ENCODE measurements around the gene COL20A1. TPM values are rescaled to one million over a fixed set of nuclear protein-coding genes. Genes with fewer than 3 reads are reported as not detected.
A peak's percentile ranks its signal among the peaks of the same experiment; 100 is the strongest.

Gene COL20A1
- total and polyA plus RNA-seq, 3 donors from 2014 or later = 14.4 to 17.2 (median 17.1) TPM

DNA sequence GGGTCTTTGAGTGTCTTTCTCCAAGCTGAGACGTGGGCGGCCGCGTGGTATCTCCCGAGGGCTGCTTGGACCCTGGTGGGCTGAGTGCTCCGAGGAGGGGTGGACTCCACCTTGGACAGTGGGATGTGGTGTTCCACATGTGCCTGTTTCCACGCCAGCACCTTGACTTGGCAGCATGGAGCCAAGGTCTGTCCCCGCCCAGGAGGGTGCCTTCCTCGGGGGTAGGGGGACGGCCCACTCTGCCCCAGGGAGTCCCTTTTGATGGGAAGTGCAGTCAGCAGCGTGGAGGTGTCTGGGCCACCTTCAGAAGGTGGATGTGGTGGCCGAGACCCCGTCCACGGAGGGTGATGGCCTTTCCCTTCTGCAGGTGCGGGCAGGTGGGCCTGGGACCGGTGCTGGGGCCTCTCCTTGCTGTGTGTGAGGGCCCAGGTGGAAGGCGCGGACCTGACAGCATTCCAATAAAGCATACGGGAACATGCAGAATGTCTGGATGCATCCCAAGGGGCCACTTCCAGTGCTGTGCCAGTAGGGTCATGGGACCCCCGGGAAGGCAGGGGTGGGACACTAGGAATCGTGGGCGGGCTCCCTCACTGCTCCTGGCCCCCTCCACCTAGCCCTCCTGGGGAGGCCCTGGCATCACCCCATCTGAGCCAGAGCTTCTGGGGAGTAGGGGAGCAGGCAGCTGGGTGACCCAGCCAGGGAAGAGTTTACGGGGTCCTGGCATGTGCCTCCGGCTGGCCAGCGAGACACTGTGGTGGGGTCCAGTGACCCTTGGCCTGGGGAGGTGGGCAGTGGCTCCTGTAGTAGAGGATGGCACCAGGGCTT, 3.5 kb upstream of the COL20A1 start:
- WGBS, 2 donors = 93 to 96% methylated on average over 4 to 25 of the region's 25 CpGs
- DNase-seq = no peak

DNA sequence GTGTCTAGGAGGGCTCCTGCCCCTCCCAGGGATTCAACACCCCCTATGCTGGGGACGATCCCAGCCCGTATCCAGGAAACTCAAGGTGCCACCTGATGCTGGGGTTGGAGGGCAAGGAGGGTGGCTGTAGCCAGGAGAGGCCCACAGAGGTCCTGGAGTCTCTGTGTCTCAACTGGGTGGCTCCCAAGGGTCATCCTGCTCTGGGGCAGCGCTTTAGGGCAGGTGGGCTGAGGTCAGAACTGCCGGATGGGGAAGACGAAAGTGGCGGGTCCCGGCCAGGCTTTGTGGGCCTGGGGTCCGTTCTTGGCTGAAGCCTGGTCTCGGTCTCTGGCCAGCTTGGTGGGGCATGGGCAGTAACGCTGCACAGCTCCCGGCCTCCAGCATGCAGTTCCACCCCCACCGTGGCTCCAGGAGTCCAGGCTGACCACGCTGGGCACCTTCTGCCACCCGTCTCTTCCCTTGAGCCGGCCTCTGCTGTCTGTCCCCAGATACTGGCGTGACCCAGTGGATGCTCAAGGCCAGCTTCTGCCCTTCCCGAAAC, 2.8 kb upstream of the COL20A1 start:
- 79% methylated on average over 17 of the region's 17 CpGs; no CpG with 5 or more reads in 1 of the 2 donors for WGBS, 2 donors
- no peak for DNase-seq
- Histone ChIP-seq H3K4me1 (peaks cover 2% of the 10 kb centered on the region), H3K36me3 (ENCODE audit: low read depth, missing control alignments) (no peaks in the 10 kb centered on the region), H3K9me3 (no peaks in the 10 kb centered on the region), H3K27me3 (no peaks in the 10 kb centered on the region), H3K4me3 (no peak overlapping the region), H3K27ac (no peak overlapping the region)
- intact Hi-C loops (cut with DNase I; ENCODE audit: low total_unique reads) = no loop called here
- TF ChIP-seq, protein P1, sequence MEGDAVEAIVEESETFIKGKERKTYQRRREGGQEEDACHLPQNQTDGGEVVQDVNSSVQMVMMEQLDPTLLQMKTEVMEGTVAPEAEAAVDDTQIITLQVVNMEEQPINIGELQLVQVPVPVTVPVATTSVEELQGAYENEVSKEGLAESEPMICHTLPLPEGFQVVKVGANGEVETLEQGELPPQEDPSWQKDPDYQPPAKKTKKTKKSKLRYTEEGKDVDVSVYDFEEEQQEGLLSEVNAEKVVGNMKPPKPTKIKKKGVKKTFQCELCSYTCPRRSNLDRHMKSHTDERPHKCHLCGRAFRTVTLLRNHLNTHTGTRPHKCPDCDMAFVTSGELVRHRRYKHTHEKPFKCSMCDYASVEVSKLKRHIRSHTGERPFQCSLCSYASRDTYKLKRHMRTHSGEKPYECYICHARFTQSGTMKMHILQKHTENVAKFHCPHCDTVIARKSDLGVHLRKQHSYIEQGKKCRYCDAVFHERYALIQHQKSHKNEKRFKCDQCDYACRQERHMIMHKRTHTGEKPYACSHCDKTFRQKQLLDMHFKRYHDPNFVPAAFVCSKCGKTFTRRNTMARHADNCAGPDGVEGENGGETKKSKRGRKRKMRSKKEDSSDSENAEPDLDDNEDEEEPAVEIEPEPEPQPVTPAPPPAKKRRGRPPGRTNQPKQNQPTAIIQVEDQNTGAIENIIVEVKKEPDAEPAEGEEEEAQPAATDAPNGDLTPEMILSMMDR (IDR thresholded peaks at IDR 0.05) = no peak

More for the DNA sequence above, 3.5 kb upstream of the COL20A1 start:
- H3K36me3 ChIP-seq (ENCODE audit: low read depth, missing control alignments) = no peaks in the 10 kb centered on the region
- intact Hi-C loops (cut with DNase I; ENCODE audit: low total_unique reads) = no loop called here
- no peaks in the 10 kb centered on the region for H3K9me3 ChIP-seq
- TF ChIP-seq, protein P1 (IDR thresholded peaks at IDR 0.05) = no peak
- no peak for TF ChIP-seq POLR2A (IDR thresholded peaks at IDR 0.05)
- no peaks in the 10 kb centered on the region for H3K4me1 ChIP-seq
- no peak overlapping the region for H3K27ac ChIP-seq
- no peak overlapping the region for H3K4me3 ChIP-seq
- H3K27me3 ChIP-seq = no peaks in the 10 kb centered on the region

DNA sequence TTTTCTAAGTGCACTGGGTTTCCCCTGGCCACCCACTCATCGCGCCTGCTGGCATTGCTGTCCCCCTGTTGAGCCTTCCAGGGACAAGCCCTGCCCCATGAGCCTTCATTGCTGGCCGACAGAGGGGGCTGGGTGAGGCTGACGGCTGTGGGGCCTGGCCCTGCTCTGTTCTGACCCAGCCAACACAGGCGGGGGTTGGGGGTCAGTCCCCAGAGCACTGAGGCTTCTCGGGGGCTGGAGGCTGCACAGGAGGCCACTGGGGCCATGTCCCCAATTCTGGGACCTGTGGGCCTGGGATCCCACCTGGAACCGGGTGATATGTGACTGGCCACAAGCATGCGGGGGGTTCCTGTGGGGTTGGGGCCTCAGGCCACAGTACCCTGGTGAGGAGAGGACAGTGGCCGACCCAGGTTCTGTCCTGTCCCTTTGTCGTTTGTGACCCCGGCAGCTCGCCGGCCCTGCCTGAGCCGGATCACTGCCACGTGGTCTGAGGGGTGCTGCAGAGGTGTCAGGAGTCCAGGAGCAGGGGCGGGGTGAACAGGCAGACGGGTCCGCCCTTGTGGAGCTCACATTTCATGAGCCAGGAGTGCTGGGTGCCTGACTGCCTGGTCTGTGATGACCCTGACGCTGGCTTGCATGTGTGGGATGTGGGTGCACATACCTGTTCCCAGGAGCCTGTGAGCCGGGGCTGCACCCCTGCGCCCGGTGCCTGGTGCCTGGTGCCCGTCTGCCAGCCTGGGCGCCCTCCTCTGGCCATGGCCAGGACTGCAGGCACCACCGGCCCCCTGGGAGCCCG, 2.1 kb upstream of the COL20A1 start:
- H3K4me1 ChIP-seq = peaks cover 2% of the 10 kb centered on the region
- H3K36me3 ChIP-seq (ENCODE audit: low read depth, missing control alignments) = no peaks in the 10 kb centered on the region
- H3K27me3 ChIP-seq = no peaks in the 10 kb centered on the region
- no peak overlapping the region for H3K4me3 ChIP-seq
- WGBS, 2 donors = 20 to 66% methylated on average over 1 to 26 of the region's 26 CpGs
- TF ChIP-seq, protein P1 (IDR thresholded peaks at IDR 0.05) = peak in 2 of 3 experiments; percentile 52 to 70
- no peak for TF ChIP-seq POLR2A (IDR thresholded peaks at IDR 0.05)
- no peaks in the 10 kb centered on the region for H3K9me3 ChIP-seq
- DNase-seq = no peak
- intact Hi-C loops (cut with DNase I; ENCODE audit: low total_unique reads) = no loop called here
- H3K27ac ChIP-seq = no peak overlapping the region

DNA sequence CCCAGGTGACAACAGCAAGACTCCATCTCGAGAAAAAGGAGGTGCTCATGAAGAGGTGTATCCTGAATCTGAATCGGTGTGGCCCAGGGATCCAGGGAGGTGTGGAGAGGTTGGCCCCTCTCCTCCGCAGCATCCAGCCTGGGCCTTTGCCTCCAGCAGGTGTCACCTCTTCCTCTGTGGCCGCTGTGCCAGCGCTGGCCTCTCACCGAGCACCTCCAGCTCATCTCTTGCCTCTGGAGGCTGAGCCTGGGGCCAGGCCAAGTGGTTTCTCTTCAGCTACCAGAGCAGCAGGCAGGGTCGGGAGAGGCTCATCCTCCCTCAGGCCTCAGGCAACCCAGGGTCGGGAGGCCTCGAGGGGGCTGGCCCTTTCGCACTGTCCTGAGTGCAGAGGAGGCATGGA, 1.2 kb upstream of the COL20A1 start:
- TF ChIP-seq, protein P1 (IDR thresholded peaks at IDR 0.05) = no peak
- TF ChIP-seq POLR2A (IDR thresholded peaks at IDR 0.05) = no peak
- Histone ChIP-seq H3K4me3 (no peak overlapping the region), H3K36me3 (ENCODE audit: low read depth, missing control alignments) (no peaks in the 10 kb centered on the region), H3K4me1 (peaks cover 2% of the 10 kb centered on the region), H3K27ac (no peak overlapping the region), H3K9me3 (no peaks in the 10 kb centered on the region), H3K27me3 (no peaks in the 10 kb centered on the region)
- 76 to 80% methylated on average over 7 to 10 of the region's 10 CpGs for WGBS, 2 donors
- no peak for DNase-seq
- intact Hi-C loops (cut with DNase I; ENCODE audit: low total_unique reads) = no loop called here

Measured in testis (tissue), 3 donors.